HG03378 (cell line): Measurements from ENCODE around the gene CCDC91.
"Not testable (repeated sequence)": the region's sequence is repeated elsewhere in the genome, so short reads cannot be mapped to it uniquely, and the experiment has no call there.

Source experiments
- ATAC-seq: cut with Tn5 transposase; IDR thresholded peaks from one replicate; pipeline ENCODE4 v1.9.1; 2021; ENCODE audit warnings: mild to moderate bottlenecking, moderate library complexity; ENCODE audit not compliant: unreplicated experiment

The CCDC91 gene

DNA sequence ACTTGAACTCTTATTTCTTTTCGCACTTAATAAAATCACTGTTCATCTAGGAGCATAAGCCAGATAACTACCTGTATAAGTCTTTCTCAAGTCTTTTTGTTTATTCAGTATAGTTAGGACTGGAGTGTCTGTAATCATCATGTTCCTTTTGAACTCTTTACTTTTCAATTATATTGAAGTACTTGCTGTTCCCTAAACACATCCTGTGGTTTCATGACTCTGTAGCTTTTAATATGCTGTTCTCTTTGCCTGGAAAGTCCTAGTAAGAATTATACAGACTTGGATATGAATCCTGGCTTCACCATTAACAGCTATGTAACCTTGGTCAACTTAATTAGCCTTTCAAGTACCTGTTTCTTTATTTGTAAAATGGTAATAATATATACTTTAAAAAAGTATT lies 88.2 kb downstream of the CCDC91 start:
- ATAC-seq: no peak

DNA sequence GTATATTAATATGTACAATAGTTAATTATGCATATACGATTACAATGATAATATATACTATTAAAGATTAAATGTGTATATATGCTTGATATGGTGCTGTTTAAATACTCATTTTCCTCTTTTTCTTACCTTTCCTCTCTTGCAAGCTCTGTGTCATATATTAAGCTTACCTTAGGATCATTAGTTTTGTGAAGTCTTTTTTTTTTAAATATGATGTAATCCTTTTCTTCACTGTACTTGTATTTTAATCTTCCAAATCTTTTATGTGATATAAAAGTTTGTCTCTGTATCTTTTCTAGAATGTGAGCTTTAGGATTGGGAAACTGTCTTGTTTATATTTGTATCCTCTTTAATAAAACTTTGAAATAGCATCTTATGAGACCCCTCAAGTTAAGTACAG lies 88.7 kb downstream of the CCDC91 start:
- no peak for ATAC-seq

GRCh38 chr12:28286352-28286751 lies 96.1 kb downstream of the CCDC91 start:
- no peak for ATAC-seq

- ATAC-seq: no peak
These were observed 100.0 kb downstream of the CCDC91 start for GRCh38 chr12:28290262-28290661.

- no peak for ATAC-seq
These were observed 102.4 kb downstream of the CCDC91 start for GRCh38 chr12:28292699-28293098.

- ATAC-seq: no peak
These were observed 104.0 kb downstream of the CCDC91 start for GRCh38 chr12:28294300-28294699.

DNA sequence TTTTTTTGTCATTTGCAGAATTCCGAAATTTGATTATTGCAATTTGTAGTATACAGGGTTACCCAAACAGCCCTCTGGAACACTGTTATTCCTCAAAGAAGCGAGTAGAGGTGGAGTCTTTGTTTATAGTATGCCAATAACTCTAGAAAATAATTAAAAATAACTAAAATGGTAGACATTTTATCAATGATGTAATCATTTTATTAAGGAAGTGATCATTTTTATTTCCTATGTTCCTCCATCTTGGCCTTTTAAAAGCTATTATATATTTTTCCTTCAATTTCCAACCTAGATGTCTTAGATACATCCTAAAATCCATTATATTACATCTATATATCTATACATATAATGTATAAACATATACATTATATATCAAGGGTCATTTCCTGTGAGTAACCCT lies 106.0 kb downstream of the CCDC91 start:
- ATAC-seq: no peak

DNA sequence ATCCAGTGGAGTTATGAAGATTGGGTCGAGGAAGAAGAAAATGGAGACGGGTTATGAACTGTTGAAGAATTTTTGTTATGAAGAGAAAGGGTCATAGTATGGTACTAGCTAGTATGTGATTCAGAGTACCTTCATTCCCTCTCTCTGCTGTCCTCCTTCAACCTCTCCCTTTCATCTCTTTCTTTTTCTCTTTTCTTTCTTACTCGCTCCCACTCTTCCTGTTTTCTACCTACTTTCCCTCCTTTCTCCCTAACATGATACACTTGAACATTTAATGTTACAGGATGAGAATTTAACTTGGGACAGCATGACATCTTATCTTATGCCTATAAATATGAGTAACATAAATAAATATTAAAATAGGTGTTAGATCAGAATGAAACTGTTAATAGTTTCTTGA lies 112.9 kb downstream of the CCDC91 start:
- no peak for ATAC-seq

DNA sequence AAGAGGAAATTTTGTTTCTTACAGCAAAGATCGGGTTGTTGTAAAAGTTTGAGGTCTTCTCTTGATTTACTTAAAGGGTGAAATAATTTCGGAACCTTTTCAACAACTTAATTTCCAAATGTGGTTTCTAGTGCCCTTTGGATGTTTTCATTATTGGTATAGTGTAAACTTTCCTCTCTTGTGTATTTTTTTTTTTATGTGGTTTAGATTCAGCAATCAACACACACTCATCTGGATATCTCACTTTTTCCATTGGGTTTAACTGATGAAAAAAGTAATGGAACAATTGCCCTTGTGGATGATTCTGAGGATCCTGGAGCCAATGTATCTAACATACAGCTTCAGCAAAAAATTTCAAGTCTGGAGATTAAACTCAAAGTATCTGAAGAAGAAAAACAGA lies 116.3 kb downstream of the CCDC91 start:
- ATAC-seq: no peak

DNA sequence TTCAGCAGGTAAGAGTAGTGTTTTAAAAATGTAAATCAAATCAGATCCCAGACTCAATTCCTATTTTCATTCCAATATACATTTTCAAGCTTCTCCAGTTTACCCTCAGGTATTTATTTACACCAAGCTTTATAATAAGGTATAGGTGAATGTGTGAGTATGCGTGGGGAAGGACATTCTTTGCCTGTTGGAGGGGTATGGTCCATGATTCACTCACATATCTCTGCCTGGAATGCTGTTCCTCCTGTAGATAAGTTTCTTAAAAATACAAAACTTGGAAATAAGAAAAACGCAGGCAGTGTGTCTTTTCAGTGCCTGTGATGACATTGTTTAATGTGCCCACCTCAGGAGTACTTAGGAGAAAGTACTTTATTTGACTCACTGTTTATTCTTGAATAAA lies 118.6 kb downstream of the CCDC91 start:
- ATAC-seq: no peak

GRCh38 chr12:28313631-28314030 lies 123.4 kb downstream of the CCDC91 start:
- ATAC-seq: no peak

- ATAC-seq: no peak
These were observed 125.8 kb downstream of the CCDC91 start for GRCh38 chr12:28316049-28316448.

DNA sequence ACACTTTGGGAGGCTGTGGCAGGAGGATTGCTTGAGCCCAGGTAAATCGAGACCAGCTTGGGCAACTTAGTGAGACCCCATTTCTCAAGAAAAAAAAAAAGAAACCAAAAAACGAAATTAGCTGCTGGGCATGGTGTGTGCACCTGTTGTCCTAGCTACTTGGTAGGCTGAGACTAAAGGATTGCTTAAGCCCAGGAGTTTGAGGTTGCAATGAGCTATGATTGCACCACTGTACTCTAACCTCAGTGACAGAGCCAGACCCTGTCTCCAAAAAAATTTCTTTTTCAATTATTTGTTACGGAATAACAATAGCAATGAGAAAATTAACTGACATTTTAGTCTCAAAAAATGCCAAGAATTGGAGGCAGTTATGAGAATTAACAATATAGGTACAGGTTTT lies 128.0 kb downstream of the CCDC91 start:
- ATAC-seq: no peak

DNA sequence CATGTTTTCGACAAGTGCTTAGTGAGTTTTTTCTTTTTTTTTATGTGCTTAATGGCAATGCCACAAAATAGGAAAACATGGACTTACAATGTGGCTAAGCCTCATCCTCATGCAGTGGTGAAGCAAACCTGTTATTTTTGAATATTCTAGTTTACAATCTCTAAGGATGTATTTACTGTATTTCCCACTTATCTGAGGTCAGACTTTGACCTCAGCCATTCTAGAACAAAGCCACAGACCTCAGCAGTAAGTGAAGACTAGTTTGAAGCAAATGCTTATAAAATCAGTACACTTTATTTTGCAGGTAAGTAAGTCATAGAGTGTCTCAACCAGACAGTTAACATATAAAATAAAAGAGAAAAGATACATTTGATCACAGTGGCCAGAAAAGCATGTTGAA lies 130.1 kb downstream of the CCDC91 start:
- ATAC-seq: no peak

- no peak for ATAC-seq
These were observed 137.5 kb downstream of the CCDC91 start for GRCh38 chr12:28327722-28328121.

DNA sequence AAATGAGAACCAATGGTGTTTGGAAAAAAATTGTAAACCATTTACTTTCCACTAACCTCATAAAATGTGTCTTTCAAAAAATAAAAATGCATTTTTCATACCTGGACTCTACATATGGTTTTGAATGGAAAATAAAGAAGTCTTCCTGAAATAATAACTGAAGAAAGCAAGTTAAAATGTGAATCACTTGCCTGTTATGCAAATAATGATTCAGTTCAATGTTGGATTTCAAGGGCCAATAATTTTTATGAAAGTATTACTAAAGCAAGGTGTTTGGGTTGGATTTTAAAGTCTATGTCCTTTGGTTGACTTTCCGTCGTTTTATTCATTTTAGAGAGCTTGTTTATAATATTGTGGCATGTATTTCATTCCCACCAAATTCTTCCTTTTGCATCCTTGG lies 138.7 kb downstream of the CCDC91 start:
- ATAC-seq: no peak

DNA sequence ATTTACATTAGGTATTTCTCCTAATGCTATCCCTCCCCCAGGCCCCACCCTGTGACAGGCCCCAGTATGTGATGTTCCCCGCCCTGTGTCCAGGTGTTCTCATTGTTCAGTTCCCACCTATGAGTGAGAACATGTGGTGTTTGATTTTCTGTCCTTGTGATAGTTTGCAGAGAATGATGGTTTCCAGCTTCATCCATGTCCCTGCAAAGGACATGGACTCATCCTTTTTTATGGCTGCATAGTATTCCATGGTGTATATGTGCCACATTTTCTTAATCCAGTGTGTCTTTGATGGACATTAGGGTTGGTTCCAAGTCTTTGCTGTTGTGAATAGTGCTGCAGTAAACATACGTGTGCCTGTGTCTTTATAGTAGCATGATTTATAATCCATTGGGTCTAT lies 139.5 kb downstream of the CCDC91 start:
- ATAC-seq: not testable (repeated sequence)

GRCh38 chr12:28330232-28330631 lies 140.0 kb downstream of the CCDC91 start:
- not testable (repeated sequence) for ATAC-seq

DNA sequence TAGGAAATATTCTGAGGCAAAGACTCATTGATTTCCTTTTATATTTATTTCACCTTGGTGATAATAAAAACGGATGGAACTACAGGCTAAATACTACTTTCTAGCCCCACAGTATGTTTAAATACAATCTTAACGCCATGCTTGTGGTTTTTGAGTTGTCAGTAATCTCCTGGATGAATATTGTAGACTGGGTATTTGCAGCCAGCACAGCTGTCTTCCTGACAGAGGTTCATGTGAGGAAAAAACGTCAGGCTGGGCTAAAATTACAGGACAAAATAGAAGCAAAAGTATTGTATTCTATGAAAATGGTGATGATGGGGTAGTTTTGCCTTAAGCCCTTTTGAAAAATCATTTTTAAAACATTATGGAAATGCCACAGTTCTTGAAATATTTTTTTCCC lies 140.9 kb downstream of the CCDC91 start:
- ATAC-seq: no peak

DNA sequence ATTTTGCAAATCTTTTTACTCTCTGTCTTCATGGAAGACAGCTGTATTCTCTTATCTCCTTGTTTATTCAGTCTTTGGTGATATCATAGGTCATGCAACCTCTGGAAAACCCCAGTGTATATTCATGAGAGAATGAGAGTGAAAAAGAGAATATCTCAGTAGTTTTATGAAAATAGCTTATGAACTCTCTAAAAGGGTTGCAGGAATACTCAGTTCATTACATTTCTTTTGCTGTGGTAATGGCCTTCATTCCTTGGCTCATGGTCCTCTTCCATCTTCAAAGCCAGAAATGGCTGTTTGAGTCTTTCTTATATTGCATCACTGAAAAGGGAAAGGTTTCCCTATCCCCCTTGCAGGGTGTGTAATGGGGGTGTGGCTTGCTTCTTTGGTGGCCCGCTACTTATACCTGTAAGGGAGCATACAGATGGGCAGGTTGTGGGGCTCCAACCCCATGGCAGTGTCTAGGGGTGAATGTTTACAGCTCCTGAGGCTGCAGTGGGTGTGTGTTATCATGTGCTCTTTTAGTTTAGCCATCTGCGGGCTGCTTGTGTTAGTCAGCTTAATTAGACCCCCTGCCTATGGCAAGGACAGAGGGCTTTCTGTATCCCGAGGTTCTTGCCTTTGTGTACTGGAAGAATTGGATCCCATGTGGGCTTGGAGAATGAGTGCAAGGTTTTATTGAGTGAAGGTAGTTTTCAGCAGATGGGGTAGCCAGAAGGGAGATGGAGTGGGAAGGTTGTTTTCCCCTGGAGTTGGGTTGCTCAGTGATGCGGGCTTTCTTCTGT lies 150.2 kb downstream of the CCDC91 start:
- no peak for ATAC-seq

- ATAC-seq: no peak
These were observed 153.5 kb downstream of the CCDC91 start for GRCh38 chr12:28343713-28344112.

- ATAC-seq: no peak
These were observed 156.3 kb downstream of the CCDC91 start for GRCh38 chr12:28346567-28346966.

- no peak for ATAC-seq
These were observed 158.9 kb downstream of the CCDC91 start for GRCh38 chr12:28349196-28349595.
